Measurements from ENCODE around the gene UGT2B11. TPM values are rescaled to one million over a fixed set of nuclear protein-coding genes. Genes with fewer than 3 reads are reported as not detected.
"Not testable (repeated sequence)": the region's sequence is repeated elsewhere in the genome, so short reads cannot be mapped to it uniquely, and the experiment has no call there.

Gene UGT2B11
- polyA plus RNA-seq (2013, experiment 1 of 2; ENCODE audit: insufficient read length), result not detected
- not detected for polyA plus RNA-seq (2013, experiment 2 of 2; ENCODE audit: insufficient read length)

DNA sequence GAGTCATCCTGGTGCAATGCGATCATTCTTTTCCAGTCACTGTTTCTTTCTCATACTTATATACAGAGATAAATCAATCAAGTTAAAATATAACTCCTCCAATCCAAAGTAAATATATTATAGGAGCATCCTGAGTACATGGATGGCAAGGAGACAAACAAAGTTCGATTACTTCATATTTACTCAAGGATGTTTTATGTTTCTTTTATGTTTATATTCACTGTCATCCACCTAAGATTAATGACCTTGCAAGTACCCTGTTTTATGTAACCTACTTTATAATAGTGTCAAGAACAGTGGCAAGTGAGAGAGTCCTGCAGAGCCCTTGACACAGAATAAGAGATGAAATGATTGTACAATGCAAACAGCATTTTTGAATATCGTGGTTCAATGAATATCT, at the start of gene UGT2B11:
Gene UGT2B11 (minus strand): TSS at position 33 of the 400 bp plus-strand sequence. CDS start 26 bp downstream, at position 7.
- DNase-seq, result no peak

DNA sequence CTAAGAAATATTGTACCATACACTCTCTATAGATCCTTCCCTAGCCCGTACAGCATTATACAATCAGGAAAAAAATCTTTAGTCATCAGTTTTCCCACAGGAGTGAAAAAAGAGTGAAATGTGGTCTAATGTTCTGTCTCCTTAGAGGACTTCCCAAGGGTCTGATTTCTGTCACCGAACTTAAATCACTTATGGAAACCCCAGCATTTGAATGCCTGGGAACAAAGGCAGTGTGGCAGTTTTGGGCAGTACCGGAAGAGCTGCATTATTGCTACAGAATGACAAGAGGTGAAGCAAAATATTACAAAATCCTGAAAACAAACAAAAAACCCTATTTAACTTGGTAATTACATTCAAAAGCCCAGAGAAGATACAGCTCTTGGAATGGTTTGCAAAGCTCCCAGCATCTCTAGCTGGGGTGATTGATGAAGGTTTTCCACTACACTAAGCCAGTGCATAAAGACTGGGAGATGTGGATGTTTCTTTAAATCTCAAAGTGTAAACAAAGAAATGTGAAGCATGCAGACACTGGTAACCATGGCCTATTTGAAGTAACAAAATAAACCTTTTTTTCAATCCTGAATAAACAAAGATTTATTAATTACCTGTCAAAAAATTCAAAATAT, 38.7 kb upstream of the UGT2B11 start:
- DNase-seq, result not testable (repeated sequence)

DNA sequence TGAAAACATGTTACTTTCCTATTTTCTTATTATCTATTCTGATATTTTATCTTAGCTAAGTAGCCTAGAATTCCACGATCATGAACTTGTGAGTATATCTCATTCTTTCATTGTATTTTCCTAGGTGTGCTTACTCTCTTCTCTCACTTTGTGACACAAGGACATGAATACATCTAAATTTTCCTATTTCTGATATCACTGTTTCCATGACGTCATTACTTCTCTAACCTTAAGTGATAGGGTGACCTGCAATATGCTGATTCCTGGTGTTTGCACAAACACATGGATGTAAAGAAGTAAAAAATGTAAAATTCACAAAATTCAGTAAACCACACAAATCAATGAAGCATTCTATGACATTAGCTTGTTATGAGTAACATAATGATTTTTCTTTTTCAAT, 36.3 kb upstream of the UGT2B11 start:
- not testable (repeated sequence) for DNase-seq

DNA sequence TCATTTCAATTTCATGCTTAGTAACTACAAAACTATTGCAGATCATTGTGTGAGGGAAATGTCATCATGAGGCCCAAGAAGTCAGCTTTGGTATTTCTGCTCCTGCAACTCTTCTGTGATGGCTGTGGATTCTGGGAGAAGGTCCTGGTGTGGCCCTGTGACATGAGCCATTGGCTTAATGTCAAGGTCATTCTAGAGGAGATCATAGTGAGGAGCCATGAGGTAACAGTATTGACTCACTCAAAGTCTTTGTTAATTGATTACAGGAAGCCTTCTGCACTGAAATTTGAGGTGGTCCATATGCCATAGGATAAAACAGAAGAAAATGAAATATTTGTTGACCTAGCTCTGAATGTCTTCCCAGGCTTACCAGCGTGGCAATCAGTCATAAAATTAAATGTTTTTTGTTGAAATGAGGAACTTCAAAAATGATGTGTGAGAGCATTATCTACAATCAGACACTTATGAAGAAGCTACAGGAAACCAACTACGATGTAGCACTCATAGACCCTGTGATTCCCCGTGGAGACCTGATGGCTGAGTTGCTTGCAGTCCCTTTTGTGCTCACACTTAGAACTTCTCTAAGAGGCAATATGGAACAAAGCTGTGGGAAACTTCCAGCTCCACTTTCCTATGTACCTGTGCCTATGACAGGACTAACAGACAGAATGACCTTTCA, 28.2 kb upstream of the UGT2B11 start:
- DNase-seq, result not testable (repeated sequence)

DNA sequence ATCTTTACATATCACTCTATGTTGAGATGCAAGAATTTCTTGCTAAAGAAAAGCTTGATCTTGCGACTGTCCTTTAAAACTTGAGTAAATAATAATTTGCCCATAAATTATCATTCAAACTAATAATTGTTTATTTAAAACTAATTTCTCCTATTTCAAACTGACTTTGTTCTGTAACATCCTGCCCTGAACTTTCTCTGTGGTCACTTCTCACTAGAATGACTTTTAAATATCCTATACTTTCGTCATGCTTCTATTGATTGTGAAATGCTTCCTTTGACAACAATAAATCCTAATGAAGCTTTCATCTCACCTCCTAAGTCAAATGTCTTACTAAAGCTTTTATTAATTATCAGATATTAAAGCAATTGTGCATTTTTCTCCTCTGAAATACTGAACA, 27.2 kb upstream of the UGT2B11 start:
- DNase-seq, result not testable (repeated sequence)

DNA sequence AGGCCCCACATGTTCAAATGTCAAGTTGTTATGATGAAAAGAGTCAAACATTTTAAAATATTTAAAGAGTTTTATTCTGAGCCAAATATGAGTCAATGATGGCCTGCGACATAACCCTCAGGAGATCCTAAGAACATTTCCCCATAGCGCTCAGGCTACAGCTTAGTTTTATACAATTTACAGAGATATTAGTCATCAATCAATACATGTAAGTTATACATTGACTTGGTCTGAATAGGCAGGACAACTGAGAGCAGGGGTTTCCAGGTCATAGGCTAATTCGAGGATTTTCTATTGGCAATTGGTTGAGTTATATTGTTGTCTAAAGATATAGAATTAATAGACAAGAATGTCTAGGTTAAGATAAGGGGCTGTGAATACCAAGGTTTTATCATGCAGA, 26.2 kb upstream of the UGT2B11 start:
- not testable (repeated sequence) for DNase-seq

DNA sequence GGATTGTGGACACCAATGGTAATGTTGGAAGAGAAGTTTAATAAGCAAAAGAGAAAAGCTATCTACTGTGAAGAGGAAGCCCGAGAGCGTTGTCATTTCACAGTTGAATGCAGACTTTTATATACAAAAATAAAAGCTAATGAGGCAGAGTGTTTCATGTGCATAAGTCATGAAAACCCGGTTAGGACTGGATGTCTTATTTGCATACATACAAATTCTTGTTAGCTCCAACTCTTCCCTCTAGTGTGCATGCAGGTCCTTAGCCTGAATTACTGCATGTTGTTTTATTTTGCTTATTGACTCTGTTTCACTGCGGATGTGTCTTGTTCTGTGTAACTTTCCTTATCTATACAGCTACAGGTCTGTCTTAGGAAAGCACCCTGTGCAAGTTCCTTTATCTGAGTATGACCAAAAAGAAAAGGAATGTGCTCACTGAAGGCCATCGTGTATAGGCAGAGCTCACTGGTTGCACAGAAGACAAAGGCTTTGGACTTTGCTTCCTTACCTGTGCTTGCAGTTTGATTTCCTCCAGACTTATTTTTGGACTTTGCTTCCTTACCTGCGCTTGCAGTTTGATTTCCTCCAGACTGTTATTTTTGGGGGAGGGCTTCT, 25.1 kb upstream of the UGT2B11 start:
- no peak for DNase-seq

DNA sequence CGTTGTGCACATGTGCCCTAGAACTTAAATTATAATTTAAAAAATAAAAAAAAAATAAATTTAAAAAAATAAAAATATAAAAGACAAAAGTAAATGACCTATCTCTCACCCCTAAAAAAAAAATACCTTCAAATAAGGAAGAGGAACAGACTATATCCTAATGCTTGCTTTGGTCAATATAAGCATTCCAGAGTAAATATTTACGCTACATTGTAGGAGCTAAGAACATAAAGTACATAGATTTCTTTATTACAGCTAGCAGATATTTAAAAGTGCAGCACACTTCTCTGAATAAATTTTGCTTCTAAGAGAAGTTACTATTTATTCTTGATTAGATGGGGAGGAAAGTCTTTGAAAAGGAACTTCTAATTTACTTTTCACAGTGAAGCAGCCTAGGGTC, 24.5 kb upstream of the UGT2B11 start:
- no peak for DNase-seq

DNA sequence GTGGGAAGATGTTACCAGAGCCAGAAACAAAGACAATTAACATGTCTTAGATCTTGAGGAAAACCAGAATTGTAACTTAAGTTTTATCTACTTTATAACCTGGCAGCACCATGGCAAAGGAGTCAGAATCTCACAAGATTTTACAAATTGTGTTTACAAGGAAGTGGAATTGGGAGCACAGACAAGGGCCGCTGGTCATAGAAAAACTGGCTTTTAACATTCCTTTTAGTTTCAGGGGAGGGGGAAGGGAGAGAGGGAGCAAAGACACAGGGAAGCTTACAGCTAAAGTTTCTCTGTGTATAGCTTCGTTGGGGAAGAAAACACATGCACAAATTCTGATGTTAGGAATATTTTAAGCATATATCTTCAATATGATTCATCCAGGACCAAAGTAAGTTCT, 10.3 kb upstream of the UGT2B11 start:
- no peak for DNase-seq

DNA sequence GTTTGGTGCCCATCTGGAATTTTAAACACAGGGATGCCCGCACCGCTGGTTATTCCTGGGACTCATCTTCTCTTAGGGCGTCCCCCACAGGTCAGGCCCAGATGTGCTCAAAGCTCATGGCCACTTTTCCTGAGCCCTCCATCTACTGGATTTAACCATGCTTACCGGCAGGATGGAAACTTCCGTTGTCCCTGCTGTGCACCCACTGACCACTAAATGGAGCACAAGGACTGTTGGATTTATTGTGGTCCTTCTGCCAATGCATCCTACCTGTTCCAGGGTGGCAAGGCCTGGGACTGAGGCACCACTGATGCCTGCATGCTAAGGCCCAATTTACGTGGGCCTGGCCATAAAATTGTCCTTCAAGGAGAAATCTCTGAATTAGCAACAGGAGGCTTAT, 8.7 kb upstream of the UGT2B11 start:
- DNase-seq, result not testable (repeated sequence)

DNA sequence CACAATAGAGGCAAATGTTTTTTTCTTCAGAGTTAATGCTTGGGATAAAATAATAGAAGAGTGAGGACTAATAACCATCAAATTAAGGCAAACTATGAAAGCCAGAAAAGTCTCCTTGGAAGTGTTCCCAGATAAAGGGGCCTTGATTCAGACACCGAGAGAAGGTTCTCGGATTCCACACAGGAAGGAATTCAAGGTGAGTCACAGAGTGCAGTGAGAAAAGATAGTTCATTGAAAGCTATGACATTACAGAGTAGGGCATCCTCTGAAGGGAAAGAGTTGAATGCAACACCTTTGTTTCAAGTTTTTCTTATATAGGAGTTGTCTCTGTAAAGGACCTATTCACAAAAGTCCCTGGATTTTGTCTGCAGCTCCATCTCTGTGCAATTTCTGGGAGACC, 3.9 kb upstream of the UGT2B11 start:
- DNase-seq, result not testable (repeated sequence)

DNA sequence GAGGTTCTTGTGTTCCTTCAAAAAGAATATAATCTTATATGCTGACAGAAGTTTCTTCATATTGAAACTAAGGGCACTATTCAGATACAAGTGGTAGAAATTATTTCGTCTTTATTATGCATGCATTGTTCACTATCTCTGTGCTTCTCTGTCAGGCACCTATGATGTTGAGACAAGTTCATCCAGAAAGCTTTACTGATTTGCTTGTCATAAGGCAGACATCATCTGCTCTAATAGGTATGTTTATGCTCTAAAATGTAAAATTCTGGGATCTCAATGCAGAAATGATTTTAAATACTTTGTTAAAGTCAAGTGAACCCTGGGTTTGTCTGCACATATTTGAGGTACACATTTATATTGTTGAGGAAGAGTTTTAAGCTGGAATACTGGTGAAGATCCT, 3.6 kb downstream of the UGT2B11 start:
- no peak for DNase-seq

DNA sequence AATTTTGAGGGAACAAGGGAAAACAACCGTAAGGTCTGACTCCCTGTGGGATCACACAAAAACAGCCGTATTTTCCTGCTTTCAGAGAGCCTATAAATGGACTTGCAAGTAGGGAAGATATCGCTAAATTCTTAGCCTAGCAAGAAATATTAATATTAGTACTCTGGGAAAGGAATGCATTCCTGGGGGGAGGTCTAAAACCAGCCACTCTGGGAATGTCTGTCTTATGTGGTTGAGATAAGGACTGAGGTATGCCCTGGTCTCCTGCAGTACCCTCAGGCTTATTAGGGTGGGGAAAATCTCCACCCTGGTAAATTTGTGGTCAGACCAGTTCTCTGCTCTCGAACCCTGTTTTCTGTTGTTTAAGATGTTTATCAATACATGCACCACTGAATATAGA, 16.0 kb downstream of the UGT2B11 start:
- DNase-seq, result not testable (repeated sequence)

DNA sequence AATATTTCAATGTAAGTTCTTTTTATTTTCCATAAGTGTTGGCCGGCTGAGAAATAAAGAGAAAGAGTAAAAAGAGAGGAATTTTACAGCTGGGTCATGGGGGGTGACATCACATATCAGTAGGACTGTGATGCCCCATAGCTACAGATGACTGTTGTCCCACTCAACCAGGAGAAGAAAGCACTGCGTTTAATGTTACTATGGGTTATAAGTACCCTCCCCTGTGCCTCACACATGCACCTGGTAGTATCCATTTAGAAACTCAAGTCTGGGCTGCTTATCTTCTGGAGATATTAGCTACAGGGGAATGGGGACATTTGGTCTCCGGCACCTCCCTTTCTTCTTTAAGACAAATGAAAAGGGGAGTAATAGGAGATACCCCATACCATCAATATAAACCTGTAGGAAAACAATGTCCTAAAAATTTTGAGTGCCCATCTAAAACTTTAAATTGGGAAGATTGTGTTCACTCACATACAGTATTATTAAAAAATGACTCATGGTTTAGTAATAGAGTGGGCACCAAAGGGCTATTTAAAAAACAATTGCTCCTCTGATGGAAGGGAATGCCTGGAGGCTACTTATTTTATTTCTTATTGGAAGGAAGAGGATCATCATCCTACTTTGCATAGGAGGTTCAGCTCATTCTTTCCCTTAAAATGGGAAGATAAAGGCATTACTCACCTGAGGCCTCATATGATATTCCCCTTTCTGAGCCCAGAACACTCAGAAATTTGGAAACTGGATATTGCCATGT, 18.2 kb downstream of the UGT2B11 start:
- DNase-seq, result no peak

DNA sequence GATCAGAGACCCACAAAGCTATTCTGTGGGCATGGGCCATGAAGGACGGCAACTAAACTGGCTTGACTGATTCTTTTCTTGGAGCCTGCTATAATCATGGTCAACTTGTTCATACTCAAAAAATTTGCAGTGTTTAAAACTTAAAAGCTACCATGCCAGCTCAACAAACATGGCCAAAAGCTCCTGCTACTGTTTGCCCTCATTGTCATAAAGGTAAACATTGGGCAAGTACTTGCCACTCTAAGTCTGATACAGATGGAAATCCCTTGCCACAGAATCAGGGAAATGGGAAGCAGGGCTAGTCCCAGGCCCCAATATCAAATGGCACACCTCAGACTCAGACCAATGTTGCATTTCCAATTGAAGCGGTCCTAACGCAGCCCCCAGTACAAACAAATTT, 20.4 kb downstream of the UGT2B11 start:
- DNase-seq, result no peak

DNA sequence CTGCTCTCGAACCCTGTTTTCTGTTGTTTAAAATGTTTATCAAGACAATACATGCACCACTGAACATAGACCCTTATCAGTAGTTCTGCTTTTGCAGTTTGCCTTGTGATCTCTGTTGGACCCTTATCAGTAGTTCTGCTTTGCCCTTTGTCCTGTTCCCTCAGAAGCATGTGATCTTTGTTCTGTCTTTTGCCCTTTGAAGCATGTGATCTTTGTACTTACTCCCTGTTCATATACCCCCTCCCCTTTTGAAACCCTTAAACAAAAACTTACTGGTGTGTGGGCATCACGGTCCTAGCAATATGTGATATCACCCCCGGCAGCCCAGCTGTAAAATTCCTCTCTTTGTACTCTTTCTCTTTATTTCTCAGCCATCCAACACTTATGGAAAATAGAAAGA, 22.6 kb downstream of the UGT2B11 start:
- not testable (repeated sequence) for DNase-seq

DNA sequence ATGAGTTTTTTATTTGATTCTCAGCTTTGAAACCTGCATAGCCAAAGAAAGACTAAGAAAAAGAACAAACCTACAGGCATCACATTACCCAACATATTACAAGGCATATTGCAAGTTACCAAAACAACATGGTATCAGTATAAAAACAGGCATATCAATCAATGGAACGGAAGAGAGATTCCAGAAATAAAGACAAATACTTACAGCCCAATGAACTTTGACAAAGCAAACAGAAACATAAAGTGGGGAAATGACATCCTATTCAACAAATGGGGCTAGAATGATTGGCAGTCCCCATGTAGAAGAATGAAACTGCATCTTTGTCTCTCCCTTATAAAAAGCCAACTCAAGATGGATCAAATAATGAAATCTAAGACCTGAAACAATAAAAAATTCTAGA, 23.9 kb downstream of the UGT2B11 start:
- not testable (repeated sequence) for DNase-seq

DNA sequence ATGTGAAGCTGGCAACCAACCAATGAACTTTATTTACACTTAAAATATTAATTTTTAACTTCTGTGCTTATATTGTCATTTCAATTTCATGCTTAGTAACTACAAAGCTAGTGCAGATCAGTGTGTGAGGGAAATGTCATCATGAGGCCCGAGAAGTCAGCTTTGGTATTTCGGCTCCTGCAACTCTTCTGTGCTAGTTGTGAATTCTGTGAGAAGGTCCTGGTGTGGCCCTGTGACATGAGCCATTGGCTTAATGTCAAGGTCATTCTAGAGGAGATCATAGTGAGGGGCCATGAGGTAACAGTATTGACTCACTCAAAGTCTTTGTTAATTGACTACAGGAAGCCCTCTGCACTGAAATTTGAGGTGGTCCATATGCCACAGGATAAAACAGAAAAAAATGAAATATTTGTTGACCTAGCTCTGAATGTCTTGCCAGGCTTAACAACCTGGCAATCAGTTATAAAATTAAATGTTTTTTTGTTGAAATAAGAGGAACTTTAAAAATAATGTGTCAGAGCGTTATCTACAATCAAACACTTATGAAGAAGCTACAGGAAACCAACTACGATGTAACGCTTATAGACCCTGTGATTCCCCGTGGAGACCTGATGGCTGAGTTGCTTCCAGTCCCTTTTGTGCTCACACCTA, 32.9 kb downstream of the UGT2B11 start:
- DNase-seq, result not testable (repeated sequence)

DNA sequence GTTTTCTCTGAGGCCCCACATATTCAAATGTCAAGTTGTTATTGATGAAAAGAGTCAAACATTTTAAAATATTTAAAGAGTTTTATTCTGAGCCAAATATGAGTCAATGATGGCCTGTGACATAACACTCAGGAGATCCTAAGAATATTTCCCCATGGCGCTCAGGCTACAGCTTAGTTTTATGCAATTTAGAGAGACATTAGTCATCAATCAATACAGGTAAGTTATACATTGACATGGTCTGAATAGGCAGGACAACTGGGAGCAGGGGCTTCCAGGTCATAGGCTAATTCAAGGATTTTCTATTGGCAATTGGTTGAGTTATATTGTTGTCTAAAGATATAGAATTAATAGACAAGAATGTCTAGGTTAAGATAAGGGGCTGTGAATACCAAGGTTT, 34.7 kb downstream of the UGT2B11 start:
- DNase-seq, result not testable (repeated sequence)

DNA sequence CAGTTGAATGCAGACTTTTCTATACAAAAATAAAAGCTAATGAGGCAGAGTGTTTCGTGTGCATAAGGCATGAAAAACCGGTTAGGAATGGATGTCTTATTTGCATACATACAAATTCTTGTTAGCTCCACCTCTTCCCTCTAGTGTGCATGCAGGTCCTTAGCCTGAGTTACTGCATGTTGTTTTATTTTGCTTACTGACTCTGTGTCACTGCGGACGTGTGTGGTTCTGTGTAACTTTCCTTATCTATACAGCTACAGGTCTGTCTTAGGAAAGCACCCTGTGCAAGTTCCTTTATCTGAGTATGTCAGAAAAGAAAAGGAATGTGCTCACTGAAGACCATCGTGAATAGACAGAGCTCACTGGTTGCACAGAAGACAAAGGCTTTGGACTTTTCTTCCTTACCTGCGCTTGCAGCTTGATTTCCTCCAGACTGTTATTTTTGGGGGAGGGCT, 35.8 kb downstream of the UGT2B11 start:
- DNase-seq, result not testable (repeated sequence)

DNA sequence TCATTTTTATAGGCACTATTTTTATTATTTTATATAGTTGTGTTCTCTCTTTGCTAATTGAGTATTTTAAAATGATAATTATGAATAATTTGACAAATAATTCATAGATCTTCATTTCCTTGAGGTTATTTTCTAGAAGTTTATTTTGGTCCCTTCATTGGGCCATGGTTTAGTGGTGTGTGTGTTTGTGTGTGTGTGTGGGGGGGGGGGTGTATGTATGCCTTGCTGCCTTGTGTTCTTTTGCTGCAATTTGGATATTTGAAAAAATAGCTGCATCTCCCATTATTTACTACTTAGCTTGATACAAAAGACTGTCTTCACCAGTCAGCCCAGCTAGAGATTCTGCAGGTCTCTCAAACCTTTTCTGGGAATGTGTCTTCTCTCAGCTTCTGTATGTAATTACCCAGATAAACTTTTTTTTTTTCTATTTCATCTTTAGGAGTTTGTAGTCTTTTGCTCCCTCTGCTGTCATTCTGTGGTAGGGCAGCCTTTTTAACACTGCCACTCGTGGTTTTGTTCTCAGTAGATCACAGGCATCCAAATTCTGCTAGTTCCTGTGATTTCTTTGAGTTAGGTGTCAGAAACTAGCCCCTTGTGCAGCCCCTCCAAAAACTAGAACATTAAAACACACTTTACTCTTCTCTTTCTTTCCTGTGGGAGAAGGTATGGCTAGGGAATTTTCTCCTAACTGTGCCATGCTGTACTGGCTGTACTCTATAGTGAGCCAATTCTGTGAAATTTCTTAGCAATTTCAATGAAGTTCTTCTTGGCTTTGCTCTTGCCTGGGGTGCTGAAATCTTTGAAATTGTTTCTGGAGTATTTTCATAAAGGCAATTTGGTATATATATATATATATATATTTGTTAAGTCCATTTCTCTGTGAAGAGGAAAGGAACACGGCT, 44.1 kb downstream of the UGT2B11 start:
- DNase-seq, result peak; percentile 14

All from fibroblast of skin of abdomen (primary cell).